ENCODE results near the gene DDX53.

The DDX53 gene

DNA sequence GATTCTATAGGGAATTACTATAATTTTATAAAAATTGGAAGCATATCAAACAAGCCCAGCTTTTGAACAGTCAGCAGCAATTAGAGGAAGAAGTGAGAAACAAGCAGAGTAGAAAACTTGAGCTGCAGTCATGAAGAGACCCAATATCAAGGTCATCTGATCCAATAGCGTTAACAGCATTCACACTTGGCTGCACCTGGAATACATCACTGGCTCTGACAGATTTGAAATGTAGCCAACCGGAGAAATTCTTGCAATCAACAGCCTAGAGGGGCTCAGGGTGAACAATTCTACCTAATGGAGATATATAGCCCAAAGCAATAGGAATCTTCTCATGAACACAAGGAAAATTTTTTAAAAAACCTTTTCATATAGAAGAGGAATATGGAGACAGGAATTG is 13.6 kb downstream of the DDX53 start:
- no peaks in the 10 kb centered on the region for H3K79me2 ChIP-seq (ENCODE audit: insufficient read depth, low read length)
- ATAC-seq (ENCODE audit: insufficient read depth, low read depth) (no peak), DNase-seq (no peak)
- no peaks in the 10 kb centered on the region for H3K27me3 ChIP-seq (ENCODE audit: insufficient read depth, low read length, poor library complexity)
- H3K4me1 ChIP-seq (ENCODE audit: insufficient read depth, low read length), result peaks cover 23% of the 10 kb centered on the region
- H3K9ac ChIP-seq (ENCODE audit: low read depth, low read length), result no peak overlapping the region
- TF ChIP-seq, protein P1, sequence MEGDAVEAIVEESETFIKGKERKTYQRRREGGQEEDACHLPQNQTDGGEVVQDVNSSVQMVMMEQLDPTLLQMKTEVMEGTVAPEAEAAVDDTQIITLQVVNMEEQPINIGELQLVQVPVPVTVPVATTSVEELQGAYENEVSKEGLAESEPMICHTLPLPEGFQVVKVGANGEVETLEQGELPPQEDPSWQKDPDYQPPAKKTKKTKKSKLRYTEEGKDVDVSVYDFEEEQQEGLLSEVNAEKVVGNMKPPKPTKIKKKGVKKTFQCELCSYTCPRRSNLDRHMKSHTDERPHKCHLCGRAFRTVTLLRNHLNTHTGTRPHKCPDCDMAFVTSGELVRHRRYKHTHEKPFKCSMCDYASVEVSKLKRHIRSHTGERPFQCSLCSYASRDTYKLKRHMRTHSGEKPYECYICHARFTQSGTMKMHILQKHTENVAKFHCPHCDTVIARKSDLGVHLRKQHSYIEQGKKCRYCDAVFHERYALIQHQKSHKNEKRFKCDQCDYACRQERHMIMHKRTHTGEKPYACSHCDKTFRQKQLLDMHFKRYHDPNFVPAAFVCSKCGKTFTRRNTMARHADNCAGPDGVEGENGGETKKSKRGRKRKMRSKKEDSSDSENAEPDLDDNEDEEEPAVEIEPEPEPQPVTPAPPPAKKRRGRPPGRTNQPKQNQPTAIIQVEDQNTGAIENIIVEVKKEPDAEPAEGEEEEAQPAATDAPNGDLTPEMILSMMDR (IDR thresholded peaks at IDR 0.05; ENCODE audit: borderline replicate concordance, extremely low read depth, low read length, poor library complexity, severe bottlenecking), result no peak
- no peak overlapping the region for H3K27ac ChIP-seq (ENCODE audit: low read length)
- H3K36me3 ChIP-seq (ENCODE audit: insufficient read depth, low read length), result no peaks in the 10 kb centered on the region
- no peaks in the 10 kb centered on the region for H4K20me1 ChIP-seq (ENCODE audit: insufficient read depth, low read length)
- no peaks in the 10 kb centered on the region for H3K9me3 ChIP-seq (ENCODE audit: insufficient read depth, low read length, severe bottlenecking)
- no peak overlapping the region for H3K4me3 ChIP-seq (ENCODE audit: low read depth in 1 of 2, low read length in 2 of 2)
- no peak overlapping the region for H2AFZ ChIP-seq (ENCODE audit: low read depth, low read length)
- H3K4me2 ChIP-seq (ENCODE audit: insufficient read depth, low read length), result no peak overlapping the region

GRCh38 chrX:23031600-23031999 is 31.8 kb downstream of the DDX53 start:
- DNase-seq, result no peak

GRCh38 chrX:23035493-23035892 is 35.7 kb downstream of the DDX53 start:
- Histone ChIP-seq H3K27ac (ENCODE audit: low read length) (no peak overlapping the region), H3K9me3 (ENCODE audit: insufficient read depth, low read length, severe bottlenecking) (no peaks in the 10 kb centered on the region), H3K9ac (ENCODE audit: low read depth, low read length) (no peak overlapping the region), H4K20me1 (ENCODE audit: insufficient read depth, low read length) (no peaks in the 10 kb centered on the region), H3K4me2 (ENCODE audit: insufficient read depth, low read length) (no peak overlapping the region), H3K4me1 (ENCODE audit: insufficient read depth, low read length) (no peaks in the 10 kb centered on the region), H3K4me3 (ENCODE audit: low read depth in 1 of 2, low read length in 2 of 2) (no peak overlapping the region), H3K79me2 (ENCODE audit: insufficient read depth, low read length) (no peaks in the 10 kb centered on the region), H3K36me3 (ENCODE audit: insufficient read depth, low read length) (no peaks in the 10 kb centered on the region), H3K27me3 (ENCODE audit: insufficient read depth, low read length, poor library complexity) (no peaks in the 10 kb centered on the region), H2AFZ (ENCODE audit: low read depth, low read length) (no peak overlapping the region)
- no peak for DNase-seq
- TF ChIP-seq, protein P1 (IDR thresholded peaks at IDR 0.05; ENCODE audit: borderline replicate concordance, extremely low read depth, low read length, poor library complexity, severe bottlenecking), result no peak
- TF ChIP-seq EZH2 (IDR thresholded peaks at IDR 0.05; ENCODE audit: borderline replicate concordance, low read depth, low read length, severe bottlenecking), result no peak
- no peak for ATAC-seq (ENCODE audit: insufficient read depth, low read depth)

More at GRCh38 chrX:23031600-23031999, 31.8 kb downstream of the DDX53 start:
- H2AFZ ChIP-seq (ENCODE audit: low read depth, low read length), result no peak overlapping the region
- TF ChIP-seq EZH2 (IDR thresholded peaks at IDR 0.05; ENCODE audit: borderline replicate concordance, low read depth, low read length, severe bottlenecking), result no peak
- TF ChIP-seq, protein P1 (IDR thresholded peaks at IDR 0.05; ENCODE audit: borderline replicate concordance, extremely low read depth, low read length, poor library complexity, severe bottlenecking), result no peak
- H3K9ac ChIP-seq (ENCODE audit: low read depth, low read length), result no peak overlapping the region
- H3K4me2 ChIP-seq (ENCODE audit: insufficient read depth, low read length), result no peak overlapping the region
- no peaks in the 10 kb centered on the region for H3K79me2 ChIP-seq (ENCODE audit: insufficient read depth, low read length)
- H3K9me3 ChIP-seq (ENCODE audit: insufficient read depth, low read length, severe bottlenecking), result no peaks in the 10 kb centered on the region
- no peaks in the 10 kb centered on the region for H3K27me3 ChIP-seq (ENCODE audit: insufficient read depth, low read length, poor library complexity)
- H3K4me1 ChIP-seq (ENCODE audit: insufficient read depth, low read length), result no peaks in the 10 kb centered on the region
- no peaks in the 10 kb centered on the region for H4K20me1 ChIP-seq (ENCODE audit: insufficient read depth, low read length)
- no peak overlapping the region for H3K4me3 ChIP-seq (ENCODE audit: low read depth in 1 of 2, low read length in 2 of 2)
- no peak overlapping the region for H3K27ac ChIP-seq (ENCODE audit: low read length)
- H3K36me3 ChIP-seq (ENCODE audit: insufficient read depth, low read length), result no peaks in the 10 kb centered on the region
- ATAC-seq (ENCODE audit: insufficient read depth, low read depth), result no peak

DNA sequence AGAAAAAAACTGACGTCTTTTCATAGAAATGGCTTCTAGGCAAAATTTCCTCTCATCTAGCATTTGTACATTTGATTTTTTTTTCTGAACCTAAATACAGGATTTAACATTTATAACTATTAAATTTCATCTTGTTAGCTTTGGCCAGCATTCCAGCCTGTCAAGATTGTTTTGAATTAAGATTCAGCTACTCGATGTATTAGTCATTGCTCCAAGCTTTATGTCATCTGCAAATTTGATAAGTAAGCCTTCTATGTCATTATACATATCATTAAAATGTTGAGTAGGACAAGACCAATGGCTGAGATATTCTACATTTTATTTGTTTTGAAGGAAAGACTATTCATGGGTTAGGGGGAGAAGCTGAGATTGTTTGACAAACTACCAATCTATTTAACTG is 46.7 kb downstream of the DDX53 start:
- Histone ChIP-seq H4K20me1 (ENCODE audit: insufficient read depth, low read length) (no peaks in the 10 kb centered on the region), H3K27ac (ENCODE audit: low read length) (no peak overlapping the region), H3K27me3 (ENCODE audit: insufficient read depth, low read length, poor library complexity) (no peaks in the 10 kb centered on the region), H3K36me3 (ENCODE audit: insufficient read depth, low read length) (no peaks in the 10 kb centered on the region), H3K79me2 (ENCODE audit: insufficient read depth, low read length) (no peaks in the 10 kb centered on the region), H3K4me3 (ENCODE audit: low read depth in 1 of 2, low read length in 2 of 2) (no peak overlapping the region), H3K9ac (ENCODE audit: low read depth, low read length) (no peak overlapping the region), H2AFZ (ENCODE audit: low read depth, low read length) (no peak overlapping the region), H3K9me3 (ENCODE audit: insufficient read depth, low read length, severe bottlenecking) (no peaks in the 10 kb centered on the region), H3K4me1 (ENCODE audit: insufficient read depth, low read length) (no peaks in the 10 kb centered on the region), H3K4me2 (ENCODE audit: insufficient read depth, low read length) (no peak overlapping the region)
- DNase-seq (no peak), ATAC-seq (ENCODE audit: insufficient read depth, low read depth) (no peak)
- TF ChIP-seq, protein P1 (IDR thresholded peaks at IDR 0.05; ENCODE audit: borderline replicate concordance, extremely low read depth, low read length, poor library complexity, severe bottlenecking), result no peak
- TF ChIP-seq EZH2 (IDR thresholded peaks at IDR 0.05; ENCODE audit: borderline replicate concordance, low read depth, low read length, severe bottlenecking), result no peak
